Measurements from ENCODE around the gene RTL5.

RTL5 gene

DNA sequence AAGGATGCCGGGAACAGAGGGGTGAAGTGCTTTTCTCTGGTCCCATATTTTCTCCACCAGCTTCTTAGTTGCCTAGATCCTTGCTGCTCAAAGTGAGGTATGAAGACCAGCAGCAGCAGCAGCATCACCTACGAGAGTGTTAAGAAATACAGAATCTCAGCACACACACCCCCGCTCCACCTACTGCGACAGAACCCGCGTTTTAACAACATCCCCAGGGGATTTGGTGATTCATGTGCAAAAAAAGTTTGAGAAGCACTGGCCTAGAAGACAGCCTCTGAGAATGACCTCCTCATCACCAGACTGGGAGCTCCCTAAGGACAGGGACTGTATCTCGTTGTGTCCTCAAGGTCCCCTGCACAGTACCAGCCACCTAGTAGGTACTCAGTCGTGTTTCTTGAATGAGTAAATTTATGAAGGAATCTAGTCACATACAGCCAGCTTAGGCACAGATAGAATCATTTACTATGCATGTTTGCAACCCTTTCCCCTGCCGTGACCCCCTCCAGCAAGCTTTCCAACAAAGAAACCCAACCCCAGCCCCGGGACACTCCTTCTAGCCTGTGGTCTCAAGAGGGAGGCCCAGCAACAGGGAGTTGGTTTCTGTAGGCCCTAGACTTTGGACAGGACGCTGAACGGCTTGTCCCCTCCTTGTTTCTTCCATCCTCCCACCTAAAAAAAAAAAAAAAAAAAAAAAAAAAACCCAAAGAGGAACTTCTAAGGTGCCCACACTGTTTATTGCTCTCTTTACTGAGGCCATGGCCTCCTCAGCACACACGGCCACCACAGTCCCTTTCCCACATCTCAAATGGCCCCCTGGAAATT is 21.5 kb downstream of the RTL5 start:
- no peak for DNase-seq (ENCODE audit: low read depth, low spot score)

DNA sequence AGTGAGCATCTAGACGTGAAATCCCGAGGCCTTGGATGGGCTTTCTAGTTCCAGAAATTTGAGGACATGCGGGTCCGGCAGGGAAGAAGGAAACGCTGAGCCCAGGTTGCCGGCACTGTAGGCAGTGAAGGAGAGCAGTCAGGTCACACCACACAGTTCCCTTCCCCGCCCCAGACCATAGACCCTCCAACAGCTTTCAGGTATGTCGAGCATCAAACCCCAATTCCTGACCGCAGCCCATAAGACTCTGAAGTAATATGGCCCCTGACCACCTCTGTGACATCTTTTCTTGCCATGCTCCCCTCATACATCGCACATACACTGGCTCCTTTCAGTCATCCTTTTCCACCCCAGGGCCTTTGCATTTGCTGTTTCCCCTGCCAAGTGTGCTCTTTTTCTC is 23.0 kb downstream of the RTL5 start:
- DNase-seq (ENCODE audit: low read depth, low spot score): no peak

DNA sequence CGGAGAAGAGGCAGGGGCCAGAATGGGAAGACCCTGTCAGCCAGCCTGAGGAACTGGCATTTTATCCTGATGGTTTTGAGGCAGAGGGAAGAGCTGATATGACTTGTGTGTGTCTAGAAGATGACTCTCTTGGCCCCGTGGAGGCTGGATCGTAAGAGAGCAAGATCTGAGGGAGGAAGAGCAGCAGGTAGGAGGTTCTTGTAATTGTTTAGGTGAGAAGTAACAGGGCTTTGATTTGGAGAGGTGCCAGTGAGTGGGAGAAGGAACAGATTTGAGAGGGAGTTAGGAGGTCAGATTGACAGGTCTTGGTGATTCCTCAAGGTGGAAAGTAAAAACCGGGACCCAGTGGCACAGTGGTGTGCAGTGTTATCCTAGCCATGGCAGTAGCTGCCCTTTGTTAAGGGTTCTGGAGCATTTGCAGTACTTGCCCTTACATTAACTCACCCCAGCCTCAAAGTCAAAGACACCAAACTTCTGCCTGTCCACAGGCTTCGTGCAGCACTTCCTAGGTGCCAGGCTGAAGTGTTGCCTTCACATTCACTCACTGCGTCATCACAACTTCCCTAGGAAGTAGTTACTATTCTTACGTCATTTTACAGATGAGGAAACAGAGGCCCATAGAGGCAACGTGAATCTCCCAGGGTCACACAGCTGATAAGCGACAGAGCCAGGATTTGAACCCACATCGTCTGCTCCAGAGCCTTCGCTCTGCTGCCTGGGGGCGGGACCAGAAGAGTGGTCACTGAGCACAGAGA is 23.7 kb downstream of the RTL5 start:
- no peak for DNase-seq (ENCODE audit: low read depth, low spot score)

DNA sequence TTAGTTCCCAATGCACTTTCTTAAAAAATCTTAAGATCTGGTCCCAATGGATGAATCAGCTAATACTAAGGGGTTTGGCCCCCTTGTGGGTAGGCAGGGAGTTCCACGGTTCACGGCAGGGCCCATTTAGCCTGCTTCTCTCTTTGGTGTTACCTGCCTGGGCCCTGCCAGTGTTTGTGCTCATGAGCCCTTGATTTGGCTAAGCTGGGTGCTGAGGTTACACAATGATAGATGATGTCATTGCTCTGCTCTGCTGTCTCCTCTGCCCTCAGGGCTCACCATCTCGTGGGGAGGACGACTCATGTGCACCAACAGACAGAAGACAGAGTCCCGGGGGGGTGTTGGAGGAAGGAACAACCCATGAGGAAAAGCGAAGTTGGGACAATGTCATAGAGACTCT is 24.4 kb downstream of the RTL5 start:
- no peak for DNase-seq (ENCODE audit: low read depth, low spot score)

DNA sequence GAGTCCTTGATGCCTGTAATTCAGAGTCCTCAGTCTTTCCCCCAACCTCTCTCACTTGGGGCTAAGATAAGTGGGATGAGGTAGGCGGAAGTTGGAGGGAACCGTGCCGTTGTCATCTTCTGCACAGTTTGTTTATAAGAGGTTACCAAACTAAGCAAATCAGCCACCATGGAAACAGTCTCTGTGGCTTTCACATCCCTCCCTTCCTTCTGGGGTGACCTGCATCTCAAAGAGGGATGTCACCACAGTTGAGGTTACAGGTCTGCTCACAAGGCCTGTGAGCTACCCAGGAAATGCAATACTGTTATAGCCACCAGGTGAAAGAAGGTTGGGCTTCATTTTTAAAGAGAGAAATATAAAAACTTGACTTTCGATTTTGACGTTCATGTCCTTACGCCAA is 26.3 kb downstream of the RTL5 start:
- DNase-seq (ENCODE audit: low read depth, low spot score): no peak

DNA sequence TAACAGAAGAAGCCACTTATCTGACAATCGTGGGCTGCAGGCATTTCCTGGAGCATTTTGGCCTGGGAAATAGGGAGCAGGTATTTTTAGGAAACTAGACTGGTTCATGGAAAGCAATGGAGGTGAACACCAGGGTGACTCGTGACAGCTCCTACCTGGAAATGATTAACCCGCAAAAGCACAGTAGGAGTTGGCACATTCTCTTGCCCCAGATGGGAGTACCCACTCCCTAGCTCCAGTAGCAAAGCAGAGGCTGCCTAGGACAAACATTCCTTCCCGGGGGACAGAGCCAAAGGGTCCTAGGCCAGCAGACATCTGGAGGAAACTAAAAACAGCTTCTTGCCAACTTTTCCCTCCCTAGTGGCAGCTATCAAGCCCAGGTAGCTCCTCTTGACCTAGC is 29.0 kb downstream of the RTL5 start:
- DNase-seq (ENCODE audit: low read depth, low spot score): no peak

DNA sequence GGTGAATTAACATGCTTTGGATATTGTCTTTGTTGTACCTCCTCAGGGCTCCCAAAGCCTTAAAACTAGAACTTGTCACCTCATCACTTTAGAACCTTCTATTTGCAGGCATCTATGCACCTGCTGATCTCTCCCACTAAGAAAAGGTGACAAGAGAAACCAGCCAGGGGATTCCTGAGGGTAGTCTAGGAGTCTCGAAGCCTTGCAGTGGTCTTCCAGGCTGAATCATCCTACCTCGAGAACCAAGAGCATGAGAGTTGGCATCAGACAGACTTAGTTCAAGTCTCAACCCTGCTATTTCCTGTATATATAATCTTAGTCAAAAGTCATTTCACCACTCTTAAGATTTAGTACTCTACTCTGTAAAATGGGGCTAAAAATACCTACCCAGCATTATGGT is 29.6 kb downstream of the RTL5 start:
- no peak for DNase-seq (ENCODE audit: low read depth, low spot score)

DNA sequence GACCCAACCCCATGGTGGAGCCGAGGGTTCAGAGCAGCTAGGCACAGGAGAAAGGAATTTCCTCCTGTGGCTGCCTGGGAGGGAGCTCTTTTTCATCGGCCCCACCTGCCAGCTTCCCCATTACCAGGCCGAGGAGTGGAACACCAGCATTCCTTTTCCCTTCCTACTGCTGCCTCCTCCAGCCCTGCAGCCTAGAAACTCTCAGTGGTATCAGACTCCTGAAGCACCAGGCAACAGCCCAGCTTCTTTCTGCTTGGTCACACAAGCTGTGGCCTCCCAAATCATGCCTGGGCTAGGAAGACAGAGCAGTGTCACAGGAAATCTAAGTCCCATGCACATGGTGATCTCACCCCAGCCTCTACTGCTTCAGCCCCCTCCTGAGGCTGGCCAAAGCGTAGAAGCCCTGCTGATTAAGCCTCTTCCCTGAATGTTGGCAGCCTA is 30.1 kb downstream of the RTL5 start:
- no peak for DNase-seq (ENCODE audit: low read depth, low spot score)

DNA sequence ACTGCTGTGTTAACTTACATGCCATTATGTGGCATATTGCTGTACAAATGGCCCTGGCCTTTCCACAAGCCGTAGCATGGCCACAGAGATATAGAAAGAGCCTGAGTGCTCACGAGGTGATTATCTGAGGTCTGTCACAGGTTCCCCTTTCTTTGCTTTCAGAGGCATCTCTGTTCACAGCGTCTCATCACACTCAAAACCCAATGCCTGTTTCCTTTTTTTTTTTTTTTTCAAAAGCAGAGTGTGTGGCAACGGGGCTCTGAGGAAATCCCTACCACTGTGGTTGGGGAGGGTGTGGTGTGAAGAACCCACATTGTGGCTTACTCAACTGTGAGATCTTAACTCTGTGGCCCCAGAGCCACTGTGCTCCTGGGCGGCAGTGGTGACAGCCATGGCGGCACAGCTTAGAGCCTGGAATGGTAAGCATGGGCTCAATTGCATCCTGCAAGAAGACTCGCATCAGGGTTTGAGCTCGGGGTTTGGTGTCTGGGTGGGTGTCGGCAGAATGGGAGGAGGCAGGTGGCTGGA is 30.8 kb downstream of the RTL5 start:
- no peak for DNase-seq (ENCODE audit: low read depth, low spot score)

DNA sequence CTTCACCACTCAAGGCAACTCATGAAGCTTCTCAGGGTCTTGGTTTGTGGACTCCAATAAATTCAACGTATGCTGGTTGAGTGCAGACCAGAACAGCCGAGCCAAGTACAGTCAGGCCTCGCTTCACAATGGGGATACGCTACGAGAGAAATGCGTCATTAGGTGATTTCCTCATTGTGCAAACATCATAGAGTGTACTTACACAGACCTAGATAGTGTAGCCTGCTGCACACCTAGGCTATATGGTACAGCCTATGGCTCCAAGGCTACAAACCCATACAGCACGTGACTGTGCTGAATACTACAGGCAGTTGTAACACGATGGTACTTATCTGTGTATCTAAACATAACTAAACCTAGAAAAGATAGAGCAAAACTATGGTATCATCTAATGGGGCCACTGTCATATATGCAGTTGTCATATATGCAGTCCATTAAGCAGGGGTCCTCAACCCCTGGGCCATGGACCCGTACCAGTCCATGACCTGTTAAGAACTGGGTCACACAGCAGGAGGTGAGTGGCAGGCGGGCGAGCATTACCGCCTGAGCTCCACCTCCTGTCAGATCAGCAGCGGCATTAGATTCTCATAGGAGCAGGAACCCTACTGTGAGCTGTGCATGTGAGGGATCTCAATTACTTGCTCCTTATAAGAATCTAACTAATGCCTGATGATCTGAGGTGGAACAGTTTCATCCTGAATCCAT is 31.5 kb downstream of the RTL5 start:
- DNase-seq (ENCODE audit: low read depth, low spot score): no peak

DNA sequence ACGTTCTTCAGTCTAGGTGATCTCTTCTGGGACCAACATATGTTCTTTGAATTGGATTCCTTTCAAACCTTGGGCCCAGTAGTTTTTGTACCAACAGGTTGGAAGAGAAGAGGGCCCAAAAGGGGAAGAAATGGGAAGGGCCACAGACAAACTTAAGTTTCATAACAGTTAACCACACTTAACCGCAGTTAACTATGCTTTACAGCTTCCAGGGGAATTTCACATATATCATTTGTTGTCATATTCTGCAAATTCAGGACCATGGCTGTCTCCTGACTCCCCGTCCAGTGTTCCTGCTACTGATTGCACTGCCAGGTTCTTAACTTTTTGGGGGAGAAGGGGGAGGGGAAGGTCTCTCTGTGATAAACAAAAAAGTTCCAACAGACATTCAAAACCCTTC is 34.6 kb downstream of the RTL5 start:
- DNase-seq (ENCODE audit: low read depth, low spot score): no peak

DNA sequence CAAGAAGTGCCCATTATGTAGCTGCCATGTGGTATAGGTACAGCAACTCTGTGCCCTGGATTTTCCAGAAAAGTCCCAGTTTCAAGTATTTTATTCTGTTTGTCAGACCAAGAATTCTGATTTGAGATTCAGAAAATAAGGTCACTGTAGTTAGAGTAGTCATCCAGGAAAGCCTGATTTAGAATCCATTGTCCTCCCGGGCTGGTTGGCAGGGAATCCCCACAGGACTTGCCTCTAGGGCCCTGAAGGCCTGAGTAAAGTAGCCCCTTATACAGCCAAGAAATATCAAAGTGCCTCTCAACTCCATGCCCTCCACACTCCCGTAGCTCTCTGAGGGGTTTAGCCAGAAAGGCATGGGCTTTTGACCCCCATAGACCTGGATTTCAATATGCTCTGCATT is 36.3 kb downstream of the RTL5 start:
- DNase-seq (ENCODE audit: low read depth, low spot score): no peak

DNA sequence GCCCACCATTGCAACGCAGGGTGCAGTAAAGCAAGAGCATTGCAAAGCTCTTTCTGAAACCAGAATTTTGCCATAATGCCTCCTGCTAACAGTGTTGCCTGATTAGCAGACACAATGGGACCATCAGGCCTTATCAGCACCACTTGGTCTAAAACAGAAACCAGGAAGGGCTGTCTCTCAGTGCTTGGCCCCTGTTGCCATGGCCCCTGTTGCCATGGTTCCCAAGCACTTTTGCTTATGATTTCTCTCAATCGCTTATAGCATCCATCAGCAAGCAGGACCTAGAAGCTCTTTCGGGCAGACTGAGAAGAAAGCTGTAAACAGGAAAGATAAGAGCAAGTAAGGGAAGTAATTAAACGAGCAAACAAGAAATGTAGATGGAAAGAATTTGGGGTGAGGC is 36.8 kb downstream of the RTL5 start:
- no peak for DNase-seq (ENCODE audit: low read depth, low spot score)

DNA sequence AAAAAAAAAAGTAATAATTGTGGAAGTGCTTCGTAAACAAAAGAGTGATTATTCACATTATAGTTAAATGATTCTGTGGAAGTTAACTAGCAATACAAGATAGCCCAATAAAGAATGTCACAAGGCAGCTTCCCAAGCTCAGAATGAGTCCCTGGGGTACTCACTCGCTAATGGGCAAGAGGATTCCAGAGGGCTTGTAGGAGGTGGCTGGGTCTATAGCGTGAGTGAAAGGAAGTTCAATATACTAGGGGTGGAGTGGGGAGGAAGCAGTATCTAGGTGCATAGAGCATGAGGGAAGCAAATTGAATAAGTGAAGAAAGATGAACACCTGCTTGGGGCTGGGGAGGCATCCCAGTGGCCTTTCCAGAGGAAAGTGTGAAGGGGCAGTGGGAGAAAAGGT is 42.5 kb downstream of the RTL5 start:
- no peak for DNase-seq (ENCODE audit: low read depth, low spot score)

DNA sequence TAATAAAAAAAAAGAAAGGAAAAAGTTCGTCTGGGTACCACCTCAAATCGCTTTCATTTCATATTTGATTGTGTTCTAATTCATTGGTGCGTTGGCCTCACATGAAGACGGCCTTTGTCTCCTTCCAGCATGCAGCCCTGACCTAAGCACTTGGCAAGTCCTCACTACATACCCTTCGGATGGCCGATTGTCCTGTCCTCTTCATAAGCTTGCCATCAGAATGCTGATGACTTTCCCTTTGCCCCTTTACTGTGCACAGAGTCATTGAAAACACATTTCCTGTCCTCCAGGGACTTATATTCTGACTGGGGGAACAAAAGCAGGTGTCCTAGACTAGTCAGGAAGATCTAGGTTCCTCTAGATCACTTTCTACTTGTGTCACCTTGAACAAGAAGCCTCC is 43.0 kb downstream of the RTL5 start:
- DNase-seq (ENCODE audit: low read depth, low spot score): no peak

DNA sequence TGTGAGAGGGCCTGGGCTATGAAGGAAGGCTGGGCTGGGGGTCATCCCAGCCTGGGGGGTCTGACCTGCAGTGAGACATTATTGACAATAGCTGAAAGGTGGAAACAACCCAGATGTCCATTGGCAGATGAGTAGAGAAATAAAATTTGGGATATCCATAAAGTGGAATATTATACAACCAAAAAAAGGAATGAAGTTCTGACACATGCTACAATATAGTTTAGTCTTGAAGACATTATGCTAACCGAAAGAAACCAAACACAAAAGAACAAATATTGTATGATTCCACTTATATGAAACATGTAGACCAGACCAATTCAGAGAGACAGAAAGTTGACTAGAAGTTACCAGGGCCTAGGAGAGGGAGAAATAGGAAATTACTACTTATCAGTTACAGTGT is 44.7 kb downstream of the RTL5 start:
- DNase-seq (ENCODE audit: low read depth, low spot score): no peak

DNA sequence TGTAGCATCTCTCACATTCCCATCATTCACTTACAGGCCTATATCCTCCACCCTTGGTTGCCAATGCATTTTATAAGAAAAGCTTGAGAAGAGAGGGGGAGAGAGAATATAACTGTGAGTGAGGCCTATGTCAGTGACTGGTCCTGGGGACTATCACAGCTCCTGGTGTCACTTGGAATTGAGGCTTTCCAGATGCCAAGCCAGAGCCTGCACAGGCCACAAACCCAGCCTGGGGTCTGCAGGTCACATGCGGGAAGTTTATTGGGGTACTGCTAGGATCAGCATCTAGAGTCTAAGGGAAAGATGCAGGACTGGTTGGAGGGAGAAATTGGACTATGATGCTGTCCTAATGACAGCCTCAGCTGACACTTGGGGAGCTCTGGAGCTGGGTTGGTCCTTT is 47.6 kb downstream of the RTL5 start:
- no peak for DNase-seq (ENCODE audit: low read depth, low spot score)

DNA sequence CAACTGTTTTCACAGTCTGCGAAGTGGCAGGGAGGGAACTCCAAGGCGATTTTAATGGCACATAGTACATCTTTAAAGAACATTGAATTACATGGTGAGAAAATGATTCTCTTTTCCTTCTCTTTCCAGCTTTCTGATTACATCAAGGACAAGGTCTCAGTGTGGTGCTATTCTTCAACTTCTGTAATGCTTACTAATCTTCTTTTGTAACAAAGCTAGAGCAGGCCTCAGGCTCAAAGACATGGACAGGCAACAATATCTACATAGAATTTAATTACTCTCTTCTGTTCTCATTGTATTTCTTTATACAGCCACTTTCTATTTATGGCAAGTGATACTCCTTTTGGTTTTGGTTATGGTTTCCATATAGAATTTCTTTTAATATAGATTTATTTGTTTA is 48.4 kb downstream of the RTL5 start:
- DNase-seq (ENCODE audit: low read depth, low spot score): no peak

DNA sequence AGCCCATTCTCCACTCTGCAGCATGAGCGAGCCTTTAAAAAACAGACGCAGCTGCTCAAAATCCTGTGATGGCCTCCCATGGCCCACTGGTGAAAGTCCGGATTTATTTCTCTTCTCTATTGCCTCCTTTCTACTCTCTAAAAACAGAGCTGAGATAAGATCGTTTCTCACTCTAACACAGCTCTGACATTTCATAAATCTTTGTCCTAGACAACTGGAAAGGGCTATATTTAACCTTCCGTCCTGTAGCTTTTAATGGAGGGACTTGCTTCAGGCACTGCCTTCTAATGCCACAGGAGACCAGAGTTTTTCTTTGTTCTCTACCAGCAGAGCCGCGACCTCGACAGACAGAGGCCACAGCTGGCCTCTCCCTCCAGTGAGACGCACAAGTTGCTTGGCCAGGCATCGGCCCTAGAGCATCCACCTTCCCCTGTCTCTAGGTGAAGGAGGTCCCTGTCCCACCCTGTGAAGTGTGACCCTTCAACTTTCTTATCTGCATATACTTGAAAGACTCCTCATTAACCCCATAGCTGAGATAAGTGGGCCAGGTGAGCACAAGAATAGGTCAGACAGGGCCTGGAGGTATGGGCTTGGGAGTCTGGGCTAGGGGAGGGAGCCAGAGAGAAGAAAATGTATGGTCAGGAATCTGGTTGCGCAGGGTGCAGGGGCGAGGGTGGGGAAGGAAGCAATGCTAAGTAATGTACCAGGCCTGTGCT is 50.0 kb downstream of the RTL5 start:
- no peak for DNase-seq (ENCODE audit: low read depth, low spot score)

DNA sequence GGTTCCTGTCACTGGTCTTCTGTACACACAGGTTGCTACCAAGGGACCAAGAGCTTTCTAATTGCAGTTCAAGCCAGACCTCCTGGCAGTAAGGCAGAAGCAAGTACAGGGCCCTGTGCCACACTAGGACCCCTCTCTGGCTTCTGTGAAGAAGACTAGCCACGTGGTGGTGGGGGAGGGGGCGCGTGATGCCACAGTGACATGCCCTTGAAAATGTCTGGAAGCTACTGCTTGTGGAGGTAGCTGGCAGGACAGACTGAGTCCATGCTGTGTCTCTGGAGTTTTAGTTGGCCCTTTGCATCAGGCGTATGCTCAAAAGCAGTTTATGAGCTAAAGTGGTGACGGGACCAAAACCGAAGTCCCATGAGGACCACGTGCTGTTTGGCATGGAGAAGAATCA is 50.9 kb downstream of the RTL5 start:
- DNase-seq (ENCODE audit: low read depth, low spot score): no peak

DNA sequence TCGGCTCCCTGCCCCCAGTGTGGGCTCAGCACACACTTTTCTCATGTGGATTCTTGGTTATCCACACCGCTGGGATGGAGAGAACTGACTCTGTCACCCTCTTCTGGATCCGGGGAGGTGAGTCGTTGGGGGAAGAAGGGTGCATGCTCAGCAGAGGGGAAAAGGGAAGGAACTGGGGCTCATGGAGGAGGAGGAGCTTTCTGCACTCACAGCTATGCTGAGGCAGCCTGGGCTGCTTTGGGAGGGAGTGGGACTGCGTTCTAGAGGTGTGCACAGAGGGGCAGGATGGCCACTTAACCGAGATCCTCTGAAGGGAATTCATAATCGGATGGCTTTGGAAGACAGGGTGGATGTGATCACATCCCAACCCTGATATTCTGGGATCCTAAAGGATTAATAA is 51.6 kb downstream of the RTL5 start:
- no peak for DNase-seq (ENCODE audit: low read depth, low spot score)

DNA sequence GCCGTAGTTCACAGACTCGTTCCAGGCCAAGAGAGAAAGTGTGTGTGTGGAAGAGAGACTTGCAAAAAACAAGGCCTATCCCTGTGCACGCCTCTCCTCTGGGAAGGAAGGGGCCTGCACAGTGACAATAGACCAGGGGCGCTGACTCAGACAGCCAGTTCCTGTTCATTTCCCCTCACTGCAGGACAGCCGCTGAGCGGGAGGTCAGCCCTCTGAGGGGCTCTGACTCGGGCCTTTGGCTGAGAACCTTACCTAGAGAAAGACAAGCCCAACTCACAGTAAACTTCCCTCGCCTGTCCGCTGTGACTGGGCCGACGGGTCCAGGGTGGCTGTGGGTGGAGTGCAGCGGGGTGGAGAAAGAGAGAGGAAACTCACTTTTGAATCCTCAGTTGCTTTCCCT is 52.1 kb downstream of the RTL5 start:
- no peak for DNase-seq (ENCODE audit: low read depth, low spot score)
